HT-29 (cell line): ENCODE results near the gene USP31. TPM values are rescaled to one million over a fixed set of nuclear protein-coding genes. Genes with fewer than 3 reads are reported as not detected.

ENCODE experiments used
- DNase-seq: peaks from one replicate; pipeline ENCODE4 v3.0.0-alpha.2; 2015; ENCODE audit warnings: low spot score
- total RNA-seq: library from RNA; depleted of rRNA; stranded (reverse); fragments of >200 nt; shearing (Covaris generic); gene quantifications from 2 replicates; pipeline ENCODE4 v1.2.3, GENCODE V29; 2014; rRNA removed

The USP31 gene
- total RNA-seq, 1 experiment from 2014 or later, result 8.5 TPM

DNA sequence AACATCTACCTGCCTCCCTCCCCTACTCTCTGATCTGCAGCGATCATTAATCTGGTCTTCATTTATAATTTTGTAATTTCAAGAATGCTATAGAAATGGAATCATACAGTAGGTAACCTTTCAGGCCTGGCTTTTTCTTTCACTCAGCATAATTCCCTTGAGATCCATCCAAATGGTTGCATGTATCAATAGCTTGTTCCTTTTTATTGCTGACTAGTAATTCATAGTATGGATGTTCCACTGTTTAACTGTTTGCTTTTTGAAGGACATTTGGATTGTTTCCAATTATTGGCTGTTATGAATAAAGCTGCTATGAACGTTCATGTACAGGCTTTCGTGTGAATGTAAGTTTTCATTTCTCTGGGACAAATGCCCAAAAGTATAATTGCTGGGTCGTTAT, 125.2 kb downstream of the USP31 start:
- DNase-seq, result no peak

DNA sequence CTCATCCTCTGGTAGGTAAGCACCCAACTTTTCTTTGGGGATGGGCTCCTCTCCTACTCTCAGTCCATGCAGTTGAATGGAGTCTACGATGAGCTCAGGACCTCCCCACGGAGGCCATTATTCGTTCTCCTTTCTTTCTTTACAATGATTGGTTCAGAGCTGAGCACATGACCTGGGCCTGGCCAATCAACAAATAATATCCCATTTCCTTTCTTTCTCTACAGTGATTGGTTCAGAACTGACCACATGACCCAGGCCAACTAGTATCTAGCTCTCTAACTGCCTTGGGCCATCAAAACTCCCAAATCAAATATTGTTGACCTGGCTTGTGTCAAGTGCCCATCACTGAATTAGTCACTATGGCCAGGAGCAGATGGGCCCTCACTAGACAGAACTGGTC, 129.2 kb downstream of the USP31 start:
- no peak for DNase-seq

DNA sequence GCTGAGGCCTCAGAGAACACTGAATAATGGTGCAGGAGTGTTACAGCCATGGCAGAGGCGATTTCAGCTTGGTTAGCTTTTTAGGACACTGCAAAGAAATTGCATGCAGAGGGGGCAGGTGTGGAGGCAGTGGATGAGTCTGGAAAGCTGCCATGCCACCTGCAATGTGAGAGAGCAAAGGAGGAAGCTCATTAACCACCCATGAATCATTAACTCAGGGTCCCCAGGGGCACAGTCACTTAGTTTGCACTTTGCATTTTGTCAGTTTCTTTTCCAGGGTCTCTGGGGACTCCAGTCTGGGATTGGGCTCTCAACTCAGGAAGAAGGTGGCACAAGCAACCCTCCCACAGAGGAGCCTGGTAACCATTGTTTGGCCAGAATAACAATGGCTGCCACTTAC, 132.9 kb downstream of the USP31 start:
- no peak for DNase-seq

DNA sequence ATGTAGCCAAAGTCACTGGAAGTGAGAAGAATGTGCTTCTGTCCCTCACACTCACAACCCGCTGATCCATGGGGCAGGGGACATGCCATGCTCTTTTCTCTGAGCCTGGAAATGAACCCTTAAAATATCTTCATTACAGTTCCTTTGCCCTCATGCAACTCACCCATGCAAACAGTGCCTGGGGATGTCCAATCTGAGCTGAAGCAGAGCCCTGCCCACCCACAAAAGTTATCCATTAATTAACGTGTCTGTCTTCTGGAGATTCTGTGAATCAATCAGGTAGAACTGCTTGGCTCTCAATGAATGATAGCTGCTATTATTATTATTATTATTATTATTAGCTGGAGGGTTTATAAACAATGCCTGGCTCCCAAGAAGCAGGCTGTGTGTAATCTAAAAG, 133.7 kb downstream of the USP31 start:
- DNase-seq, result no peak

DNA sequence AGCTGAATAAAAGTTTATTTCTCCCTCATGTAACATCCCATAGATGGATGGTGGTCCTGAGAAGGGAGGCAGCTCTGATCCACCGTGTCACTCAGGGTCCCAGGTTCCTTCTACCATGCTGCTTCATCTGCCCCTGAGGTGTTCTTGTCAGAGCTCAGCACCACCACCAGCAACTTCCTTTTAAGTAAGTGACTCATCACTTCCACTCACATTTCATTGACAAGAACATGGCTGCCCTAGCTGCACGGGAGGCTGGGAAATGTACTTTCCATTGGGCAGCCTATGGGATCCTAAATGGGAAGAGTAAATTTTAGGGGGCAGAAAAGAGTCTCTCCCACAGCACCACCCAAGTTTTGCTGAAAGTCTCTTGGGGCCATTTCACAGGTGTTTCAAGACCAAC, 134.7 kb downstream of the USP31 start:
- no peak for DNase-seq

Other genes with a start within 250 kb of the USP31 start
- not detected in 2 replicates for gene SCNN1G, start 33.3 kb upstream of the USP31 start, total RNA-seq
- gene SCNN1B, start 152.8 kb upstream of the USP31 start, total RNA-seq, result not detected in 2 replicates